22Rv1 (cell line): ENCODE data around the gene PGAM4.

Experiments
- H3K27ac ChIP-seq: fragments of 450-650 bp; 2 replicates; pipeline ENCODE4 v1.5.1; 2017
- ZFX ChIP-seq: fragments of 450-650 bp; IDR thresholded peaks from 2 replicates; pipeline ENCODE4 v1.6.1; 2017; ENCODE audit warnings: antibody characterized with exemption, borderline replicate concordance
- TF ChIP-seq, protein P1 (sequence below): fragments of 450-650 bp; IDR thresholded peaks from 2 replicates; pipeline ENCODE4 v1.5.1; 2017; ENCODE audit warnings: mild to moderate bottlenecking

PGAM4 gene

DNA sequence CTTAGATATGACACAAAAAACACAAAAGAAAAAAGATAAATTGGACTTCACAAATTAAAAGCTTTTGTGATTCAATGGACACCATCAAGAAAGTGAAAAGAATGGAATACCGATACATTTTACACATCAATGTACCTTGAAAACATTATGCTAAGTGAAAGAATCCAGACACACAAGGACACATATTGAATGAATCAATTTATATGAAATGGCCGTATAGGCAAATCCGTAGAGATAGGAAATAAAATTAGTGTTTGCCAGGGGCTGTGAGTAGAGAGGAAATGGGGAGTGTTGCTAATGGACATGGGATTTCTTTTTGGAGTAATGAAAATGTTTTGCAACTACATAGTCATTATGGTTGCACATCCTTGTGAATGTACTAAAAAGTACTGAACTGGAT, 3.1 kb downstream of the PGAM4 start:
- H3K27ac ChIP-seq: no peak overlapping the region
- TF ChIP-seq, protein P1, sequence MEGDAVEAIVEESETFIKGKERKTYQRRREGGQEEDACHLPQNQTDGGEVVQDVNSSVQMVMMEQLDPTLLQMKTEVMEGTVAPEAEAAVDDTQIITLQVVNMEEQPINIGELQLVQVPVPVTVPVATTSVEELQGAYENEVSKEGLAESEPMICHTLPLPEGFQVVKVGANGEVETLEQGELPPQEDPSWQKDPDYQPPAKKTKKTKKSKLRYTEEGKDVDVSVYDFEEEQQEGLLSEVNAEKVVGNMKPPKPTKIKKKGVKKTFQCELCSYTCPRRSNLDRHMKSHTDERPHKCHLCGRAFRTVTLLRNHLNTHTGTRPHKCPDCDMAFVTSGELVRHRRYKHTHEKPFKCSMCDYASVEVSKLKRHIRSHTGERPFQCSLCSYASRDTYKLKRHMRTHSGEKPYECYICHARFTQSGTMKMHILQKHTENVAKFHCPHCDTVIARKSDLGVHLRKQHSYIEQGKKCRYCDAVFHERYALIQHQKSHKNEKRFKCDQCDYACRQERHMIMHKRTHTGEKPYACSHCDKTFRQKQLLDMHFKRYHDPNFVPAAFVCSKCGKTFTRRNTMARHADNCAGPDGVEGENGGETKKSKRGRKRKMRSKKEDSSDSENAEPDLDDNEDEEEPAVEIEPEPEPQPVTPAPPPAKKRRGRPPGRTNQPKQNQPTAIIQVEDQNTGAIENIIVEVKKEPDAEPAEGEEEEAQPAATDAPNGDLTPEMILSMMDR: no peak
- TF ChIP-seq ZFX: no peak

DNA sequence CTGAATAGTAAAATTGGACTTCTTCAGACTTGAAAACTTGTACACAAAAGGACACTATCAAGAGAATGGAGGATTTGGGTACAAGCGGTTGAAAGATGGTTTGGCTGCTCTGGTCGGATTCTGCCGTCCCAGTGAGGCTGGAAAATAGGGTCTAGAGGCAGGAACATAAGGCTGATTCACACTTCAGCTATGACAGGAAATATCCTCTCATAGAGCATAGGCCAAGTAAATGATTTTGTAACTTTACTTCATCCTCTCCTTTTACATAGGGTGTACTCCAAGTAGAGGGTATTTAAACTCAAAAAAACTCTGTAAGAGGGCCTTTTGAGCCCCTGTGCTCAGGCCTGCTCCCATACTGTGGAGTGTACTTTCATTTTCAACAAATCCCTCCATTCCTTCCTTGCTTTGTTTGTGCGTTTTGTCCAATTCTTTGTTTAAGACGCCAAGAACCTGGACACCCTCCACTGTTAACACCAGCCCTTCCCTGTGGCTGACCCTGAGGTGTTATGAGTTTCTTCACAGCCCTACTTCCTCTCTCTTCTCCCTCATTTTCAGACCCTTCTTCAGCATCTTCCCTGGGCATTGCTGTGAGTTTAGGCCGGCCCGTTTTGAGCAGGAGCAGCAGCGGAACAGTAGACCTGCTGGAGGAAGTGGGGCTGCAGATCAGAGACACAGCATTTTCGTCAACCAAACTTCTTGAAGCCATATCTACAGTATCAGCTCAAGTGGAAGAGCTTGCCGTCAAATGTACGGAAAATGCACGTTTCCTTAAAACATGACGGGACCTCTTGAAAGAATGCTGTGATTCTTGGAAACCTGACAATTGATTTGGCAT, 7.2 kb downstream of the PGAM4 start:
- no peak for TF ChIP-seq ZFX
- TF ChIP-seq, protein P1: no peak
- H3K27ac ChIP-seq: no peak overlapping the region

DNA sequence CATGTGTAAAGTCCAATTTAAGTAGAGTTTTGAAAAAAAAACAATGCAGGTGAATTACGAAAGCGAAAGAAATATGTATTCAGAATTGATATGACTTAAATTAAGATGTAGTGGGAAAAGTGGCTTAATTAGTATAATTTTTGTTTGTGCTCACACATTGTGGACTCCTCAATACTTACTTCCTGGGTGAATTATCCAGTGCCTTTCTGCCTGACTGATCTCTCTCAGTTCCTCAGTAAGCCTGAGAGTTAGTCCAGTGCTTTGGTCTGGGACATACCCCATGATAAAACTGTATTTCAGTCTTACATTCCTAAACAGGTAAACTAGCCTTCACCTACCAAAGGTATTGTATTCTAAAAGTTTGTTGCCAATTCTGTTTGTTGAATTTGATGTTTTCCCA, 8.4 kb downstream of the PGAM4 start:
- TF ChIP-seq ZFX: no peak
- TF ChIP-seq, protein P1: no peak
- H3K27ac ChIP-seq: no peak overlapping the region

DNA sequence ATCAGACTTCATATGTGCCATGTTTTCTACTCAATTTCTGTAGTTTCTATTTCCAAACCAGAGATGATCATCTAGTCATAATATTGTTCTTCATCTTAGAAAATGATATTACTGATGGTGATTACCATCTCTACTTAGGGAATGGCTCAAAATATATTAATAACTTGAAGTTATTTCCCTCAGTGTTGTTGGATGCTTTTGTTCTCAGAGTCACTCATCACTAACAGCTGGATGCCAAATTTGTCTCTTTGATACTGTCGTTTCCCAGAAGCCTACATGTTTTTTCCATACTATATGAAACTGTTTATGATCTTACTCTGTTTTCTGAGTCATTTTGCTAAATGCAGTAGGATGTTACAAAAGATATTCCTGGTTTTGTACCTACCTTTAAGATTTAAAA, 8.9 kb downstream of the PGAM4 start:
- TF ChIP-seq ZFX: no peak
- TF ChIP-seq, protein P1: no peak
- H3K27ac ChIP-seq: no peak overlapping the region

DNA sequence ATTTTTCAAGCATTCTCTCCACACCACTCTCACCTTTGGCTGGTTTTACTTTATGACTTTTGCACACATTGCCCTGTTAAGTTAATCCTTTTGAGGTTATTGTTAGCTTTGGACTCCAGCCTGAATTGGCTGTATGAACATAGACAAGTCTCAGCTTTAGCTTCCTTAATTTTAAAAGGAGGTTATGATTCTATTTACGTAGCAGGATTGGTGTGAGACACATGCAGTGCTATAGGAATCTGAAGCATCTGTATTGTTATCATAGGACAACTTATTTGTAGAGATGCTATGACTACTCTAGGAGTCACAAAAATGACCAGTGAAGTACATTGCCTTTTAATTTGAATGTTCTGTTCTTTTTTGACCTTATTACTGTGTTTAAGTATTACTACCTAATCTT, 15.7 kb downstream of the PGAM4 start:
- no peak overlapping the region for H3K27ac ChIP-seq
- no peak for TF ChIP-seq ZFX
- TF ChIP-seq, protein P1: no peak

DNA sequence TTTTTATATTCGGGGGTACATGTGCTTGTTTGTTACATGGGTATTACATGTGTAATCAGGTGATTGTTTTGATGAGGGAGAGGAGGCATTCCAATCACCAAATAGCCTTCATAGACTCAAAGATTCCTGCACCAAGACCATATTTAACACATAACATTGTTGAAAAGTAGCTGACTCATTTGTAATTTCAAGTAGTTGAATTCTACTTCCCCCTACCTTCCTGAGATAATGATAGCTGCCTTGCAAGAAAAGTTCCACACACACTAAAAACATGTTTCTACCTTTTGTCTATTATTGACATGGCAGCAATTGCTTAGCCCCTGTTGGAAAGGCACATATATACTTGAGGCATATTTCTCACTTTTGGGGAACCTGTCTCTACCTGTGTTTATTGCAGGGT, 16.1 kb downstream of the PGAM4 start:
- TF ChIP-seq, protein P1: no peak
- no peak for TF ChIP-seq ZFX
- no peak overlapping the region for H3K27ac ChIP-seq

DNA sequence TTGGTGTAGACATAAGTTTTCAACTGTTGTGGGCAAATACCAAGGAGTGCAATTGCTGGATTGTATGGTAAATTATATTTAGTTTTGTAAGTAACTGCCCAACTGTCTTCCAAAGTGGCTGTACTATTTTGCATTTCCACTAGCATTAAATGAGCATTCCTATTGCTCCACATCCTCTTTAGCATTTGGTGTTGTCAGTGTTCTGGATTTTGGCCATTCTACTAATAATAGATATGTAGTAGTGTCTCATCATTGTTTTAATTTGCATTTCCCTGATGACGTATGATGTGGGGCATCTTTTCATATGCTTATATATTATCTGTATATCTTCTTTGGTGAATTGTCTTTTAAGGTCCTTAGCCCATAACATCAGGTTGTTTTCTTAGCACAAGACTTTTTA, 17.3 kb downstream of the PGAM4 start:
- no peak overlapping the region for H3K27ac ChIP-seq
- TF ChIP-seq, protein P1: no peak
- no peak for TF ChIP-seq ZFX
